NCI-H1048 (cell line): Measurements from ENCODE around the gene ARMC2.
"Not testable (repeated sequence)": the region's sequence is repeated elsewhere in the genome, so short reads cannot be mapped to it uniquely, and the experiment has no call there.

Experiments used
- DNase-seq: peaks from one replicate; lab custom pipeline; 2025; lab: John Stamatoyannopoulos, UW

The ARMC2 gene

DNA sequence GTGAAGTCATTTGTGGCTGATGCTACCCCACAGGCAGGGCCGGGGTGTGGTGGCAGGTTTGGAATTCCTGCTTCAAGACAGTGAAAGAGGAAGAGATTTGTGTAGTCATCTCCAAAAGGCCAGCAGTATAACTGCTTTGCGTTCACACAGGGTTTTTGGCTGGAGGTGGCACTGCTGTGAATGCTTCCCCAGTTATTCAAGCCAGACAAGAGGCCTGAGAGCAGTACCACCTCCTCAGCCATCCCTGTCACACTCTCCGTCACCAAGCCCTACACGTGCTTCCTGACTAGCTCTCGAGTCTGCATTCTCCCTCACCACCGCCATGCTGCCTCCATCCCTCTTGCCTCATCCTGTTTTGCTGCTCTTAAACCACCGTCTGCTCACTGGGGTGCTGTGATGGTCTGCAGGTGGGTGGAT, 23.9 kb downstream of the ARMC2 start:
- no peak for DNase-seq

DNA sequence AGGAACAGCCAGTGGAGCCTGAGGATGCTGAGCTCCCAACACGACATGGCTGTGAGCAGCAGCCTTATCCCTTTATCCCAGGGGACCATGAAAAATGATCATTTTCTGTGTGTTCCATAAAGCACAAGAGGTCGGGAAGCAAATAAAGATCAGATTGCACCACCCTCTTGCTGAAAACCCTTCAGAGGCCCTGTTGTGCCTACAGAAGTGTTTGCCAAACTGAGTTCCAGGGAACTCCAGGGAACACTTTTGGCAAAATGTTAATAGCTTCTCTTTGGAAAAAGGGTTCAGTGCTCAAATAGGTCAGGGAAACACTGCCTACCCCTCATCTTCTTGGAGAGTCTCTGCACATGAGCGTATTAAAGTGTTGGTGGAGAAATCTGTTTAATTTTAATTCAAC, 24.4 kb downstream of the ARMC2 start:
- DNase-seq, result no peak

DNA sequence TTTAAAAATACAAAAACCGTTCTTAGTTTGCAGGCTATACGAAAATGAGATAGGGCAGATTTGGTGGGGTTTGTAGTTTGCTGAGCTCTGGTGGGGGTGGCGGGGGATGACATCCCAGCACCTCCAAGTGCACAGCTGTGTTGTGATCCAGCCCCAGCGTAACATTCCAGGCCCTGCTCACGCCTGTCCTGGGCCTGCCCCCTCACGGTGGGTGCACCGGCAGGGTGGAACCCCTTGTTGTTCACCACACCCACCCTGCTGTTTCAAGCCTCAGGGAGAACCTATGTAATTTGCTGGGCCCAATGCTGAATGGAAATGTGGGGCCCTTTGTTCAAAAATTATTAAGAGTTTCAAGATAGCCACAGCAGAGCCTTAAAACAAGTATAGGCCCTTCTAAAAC, 25.0 kb downstream of the ARMC2 start:
- no peak for DNase-seq

DNA sequence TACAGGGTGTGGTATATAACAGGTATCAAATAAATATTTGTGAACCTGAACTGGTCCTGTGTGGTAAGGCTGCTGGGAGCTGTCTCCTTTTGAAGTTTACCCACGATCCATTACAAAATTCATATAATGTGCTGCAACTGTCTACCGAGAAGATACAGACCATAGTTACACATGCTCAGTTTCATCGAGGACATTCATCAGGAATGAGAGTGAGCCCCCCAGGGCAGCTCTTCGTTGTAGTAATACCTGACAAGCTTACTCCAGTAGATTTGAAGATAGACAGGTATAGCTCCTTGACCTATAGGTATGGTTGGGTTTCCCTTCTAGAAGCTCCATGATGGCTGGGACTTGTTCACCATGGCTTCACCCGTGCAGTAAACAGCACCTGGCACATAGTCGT, 25.7 kb downstream of the ARMC2 start:
- no peak for DNase-seq

DNA sequence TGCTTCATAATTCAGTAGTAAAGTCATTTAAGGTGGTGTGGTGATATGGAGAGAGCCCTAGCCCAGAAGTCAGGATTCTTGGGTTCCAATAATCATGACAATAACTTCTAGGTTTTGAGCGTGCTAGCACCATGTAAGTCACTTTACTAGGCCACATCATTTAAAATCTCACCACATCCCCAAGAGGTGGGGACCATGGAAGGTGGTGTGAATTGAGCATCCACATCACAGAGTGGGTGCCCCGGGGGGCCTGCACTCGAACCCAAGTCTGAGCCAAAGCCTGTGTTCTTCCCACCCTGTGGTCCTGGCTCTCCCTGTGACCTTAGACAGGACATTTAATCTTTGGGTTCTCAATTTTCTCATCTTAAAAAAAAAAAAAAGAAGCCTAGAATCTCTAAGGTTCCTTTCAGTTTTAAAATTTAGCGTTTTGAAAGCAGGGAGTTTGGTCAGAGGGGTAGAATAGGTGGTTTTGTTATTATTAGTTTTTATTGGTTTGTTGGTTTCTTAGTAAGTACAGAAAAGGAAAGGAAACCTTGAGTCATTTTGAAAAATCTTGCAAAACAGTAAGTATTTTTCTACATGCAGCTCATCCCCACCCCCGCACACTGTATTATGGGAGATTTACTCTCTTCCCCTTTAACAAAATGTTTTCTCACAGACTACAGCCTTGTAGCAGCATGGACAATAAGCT, 26.4 kb downstream of the ARMC2 start:
- no peak for DNase-seq

- DNase-seq, result no peak
Measured at GRCh38 chr6:108875161-108875555, 26.9 kb downstream of the ARMC2 start.

GRCh38 chr6:108877046-108877751, 29.0 kb downstream of the ARMC2 start:
- no peak for DNase-seq

DNA sequence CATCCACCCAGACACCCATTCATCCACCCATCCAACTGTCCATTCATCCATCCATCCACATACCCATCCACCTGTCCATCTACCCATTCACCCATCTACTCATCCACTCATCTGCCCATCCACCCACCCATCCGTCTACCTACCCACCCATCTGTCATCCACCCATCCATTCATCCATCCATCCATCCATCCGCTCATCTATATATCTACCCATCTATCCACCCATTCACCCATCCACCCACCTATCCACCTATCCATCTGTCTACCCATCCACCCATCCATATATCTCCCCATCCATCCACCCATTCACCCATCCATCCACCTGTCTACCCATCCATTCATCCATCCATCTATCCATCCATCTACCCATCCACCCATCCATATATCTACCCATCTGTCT, 30.7 kb downstream of the ARMC2 start:
- DNase-seq, result no peak

- DNase-seq, result no peak
Measured at GRCh38 chr6:108883172-108883571, 35.0 kb downstream of the ARMC2 start.

DNA sequence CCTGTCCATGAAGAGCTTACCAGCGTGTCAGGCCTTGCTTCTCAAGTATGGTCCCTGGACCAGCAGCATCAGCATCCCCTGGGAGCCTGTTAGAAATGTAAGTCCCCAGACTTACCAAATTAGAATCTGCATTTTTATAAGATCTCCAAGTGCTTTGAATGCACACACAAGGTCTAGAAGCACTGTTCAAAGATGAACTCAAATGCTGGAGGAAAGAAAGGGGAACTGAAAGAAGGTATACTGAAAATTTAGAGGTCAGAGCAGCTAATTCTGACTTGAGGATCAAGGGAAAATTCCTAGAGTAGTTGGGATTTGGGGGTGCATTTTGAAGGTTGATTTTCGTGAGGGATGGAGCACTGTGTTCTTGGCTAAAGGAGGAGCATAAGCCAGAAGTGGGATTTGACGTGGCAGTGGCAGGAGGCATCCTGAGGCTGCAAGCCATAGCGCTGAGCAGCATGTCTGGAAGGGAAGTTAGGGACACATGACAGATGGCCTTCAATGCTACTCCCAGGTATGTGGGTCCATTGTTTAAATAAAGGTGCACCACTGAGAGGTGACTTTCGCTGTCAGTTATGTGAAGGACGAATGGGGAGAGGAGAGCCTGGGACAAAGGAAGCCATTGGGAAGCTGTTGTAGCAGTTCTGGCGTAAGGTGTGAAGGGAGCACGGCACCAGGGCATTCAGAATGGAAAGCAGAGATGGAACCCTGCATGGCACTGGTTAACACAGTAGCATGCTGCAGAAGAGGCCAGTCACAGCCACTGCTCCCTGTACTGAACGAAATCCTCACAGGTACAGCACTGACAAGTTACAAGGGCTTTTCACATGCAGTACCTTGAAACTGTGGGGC, 36.2 kb downstream of the ARMC2 start:
- DNase-seq, result no peak

DNA sequence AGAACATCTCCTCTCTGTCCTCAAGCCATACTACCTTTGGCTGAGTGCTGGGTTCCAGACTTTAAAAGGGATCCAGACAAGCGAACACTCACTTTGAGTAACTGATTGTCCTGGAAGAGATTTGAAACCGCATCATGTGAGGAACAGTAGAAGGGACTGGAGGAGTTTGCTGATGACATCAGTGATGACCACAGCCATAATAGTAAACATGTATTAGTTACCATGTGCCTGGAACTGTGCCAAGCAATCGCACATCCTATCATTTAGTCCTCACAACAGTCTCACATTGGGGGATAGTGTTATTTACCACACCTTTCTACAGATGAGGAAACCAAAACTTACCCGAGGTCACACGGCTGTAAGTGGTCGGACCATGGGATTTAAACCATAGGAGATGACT, 39.8 kb downstream of the ARMC2 start:
- DNase-seq, result no peak

GRCh38 chr6:108888745-108889144, 40.5 kb downstream of the ARMC2 start:
- DNase-seq, result no peak

GRCh38 chr6:108890898-108891297, 42.7 kb downstream of the ARMC2 start:
- DNase-seq, result not testable (repeated sequence)

DNA sequence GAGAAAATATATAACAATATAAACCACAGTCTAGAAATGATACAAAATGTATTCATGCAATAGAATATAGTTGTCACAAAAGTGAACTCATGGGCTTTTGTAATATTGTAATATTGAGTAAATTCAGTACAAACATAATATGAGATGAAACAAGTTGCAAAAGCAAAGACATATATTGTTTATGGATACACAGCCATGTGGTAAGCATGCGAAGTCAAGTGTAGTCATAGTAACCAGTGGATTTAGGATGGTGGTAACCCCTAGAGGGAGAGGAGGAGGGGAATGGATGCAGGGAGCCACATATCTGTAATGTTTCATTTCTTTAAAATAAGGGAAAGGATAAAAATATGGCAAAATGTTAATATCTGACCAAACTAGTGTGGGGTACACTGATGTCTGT, 47.3 kb downstream of the ARMC2 start:
- no peak for DNase-seq

GRCh38 chr6:108896111-108896661, 48.0 kb downstream of the ARMC2 start:
- DNase-seq, result no peak

DNA sequence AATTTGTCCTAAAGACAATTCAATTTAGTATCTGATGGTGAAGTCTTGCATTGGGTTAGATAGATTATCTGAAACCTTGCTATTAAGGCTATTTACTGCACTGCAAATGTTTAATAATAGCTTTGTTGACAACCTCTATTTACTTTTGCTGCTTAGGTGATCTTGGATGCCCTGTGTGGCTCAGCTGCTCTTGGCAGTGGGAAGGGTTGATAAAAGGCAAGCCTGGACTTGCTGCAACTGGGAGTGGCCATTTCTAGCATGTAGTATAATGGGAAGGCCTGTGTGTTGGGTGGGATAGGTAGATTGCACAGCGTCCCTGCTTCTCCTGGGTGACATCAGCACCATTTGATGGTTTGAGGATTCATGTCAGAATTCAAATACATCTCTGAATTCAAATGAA, 49.1 kb downstream of the ARMC2 start:
- no peak for DNase-seq

GRCh38 chr6:108902382-108902792, 54.2 kb downstream of the ARMC2 start:
- DNase-seq, result no peak

- no peak for DNase-seq
Measured at GRCh38 chr6:108903796-108904195, 55.6 kb downstream of the ARMC2 start.

GRCh38 chr6:108904741-108905140, 56.5 kb downstream of the ARMC2 start:
- DNase-seq, result no peak

DNA sequence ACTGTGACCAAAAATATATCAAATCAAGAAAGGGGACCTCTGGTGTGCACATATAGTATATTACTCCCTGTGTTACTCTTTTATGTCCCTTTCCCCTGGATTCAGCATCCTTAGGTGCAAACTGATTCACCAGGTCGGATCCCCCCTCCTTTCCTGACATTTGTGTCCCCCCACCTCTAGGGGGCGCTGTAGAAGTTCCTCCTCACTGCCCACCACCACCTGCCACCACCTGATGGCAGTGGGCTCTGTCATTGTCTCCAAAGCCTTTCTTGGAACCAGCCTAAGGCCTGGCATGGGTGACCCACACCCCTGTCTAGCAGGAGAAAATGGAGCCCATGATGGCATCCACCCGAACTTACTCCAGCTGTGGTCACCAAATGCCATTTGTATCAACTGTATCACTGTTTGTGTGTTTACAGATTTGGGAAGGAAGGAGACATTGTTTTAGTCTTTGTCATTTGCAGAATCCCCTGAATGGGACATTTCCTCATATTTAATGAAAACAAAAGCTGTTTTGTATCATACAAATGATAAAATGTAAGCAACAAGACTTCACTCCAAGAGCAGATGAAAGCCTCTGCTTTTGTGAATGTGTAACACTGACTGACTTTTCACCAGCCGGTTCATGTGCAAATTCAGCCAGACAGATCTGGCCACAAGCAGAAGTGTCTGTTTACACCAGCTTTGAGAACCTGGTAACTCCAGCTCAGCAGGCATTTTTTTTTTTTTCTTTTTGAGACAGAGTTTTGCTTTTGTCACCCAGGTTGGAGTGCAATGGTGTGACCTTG, 66.2 kb downstream of the ARMC2 start:
- DNase-seq, result no peak

GRCh38 chr6:108915258-108915657, 67.0 kb downstream of the ARMC2 start:
- no peak for DNase-seq
